PC-3 (cell line): Measurements from ENCODE around the gene UGCG. TPM values are rescaled to one million over a fixed set of nuclear protein-coding genes. Genes with fewer than 3 reads are reported as not detected.

Experiments used
- ATAC-seq: fragments of 200-7000 bp; cut with Tn5 transposase; 2 replicates; pipeline ENCODE4 v1.9.1; 2020; ENCODE audit warnings: mild to moderate bottlenecking, moderate library complexity
- BruUV-seq: library from RNA; stranded (reverse); fragments of 400-500 nt; replicated peaks from 2 replicates; lab custom pipeline; 2021; lab: Mats Ljungman, UMichigan
- CTCF ChIA-PET: fragments of 300-600 bp; sonication (Branson Sonifier 250); formaldehyde crosslinking; loops from one replicate; lab custom pipeline; 2022; ENCODE audit warnings: antibody characterized with exemption; lab: Charles Lee
- POLR2A ChIA-PET: fragments of 300-600 bp; sonication (Branson Sonifier 250); formaldehyde crosslinking; loops from one replicate; lab custom pipeline; 2022; ENCODE audit warnings: antibody characterized with exemption; ENCODE audit not compliant: unreplicated experiment; lab: Charles Lee
- DNase-seq: peaks from one replicate; pipeline ENCODE4 v3.0.0-alpha.2; 2015
- H2AFZ ChIP-seq: fragments of 300-600 bp; sonication (generic); 2 replicates; pipeline ENCODE4 v1.6.0; 2016; ENCODE audit warnings: antibody characterized with exemption, low read length
- H3F3A ChIP-seq: fragments of 300-600 bp; sonication (generic); one replicate; pipeline ENCODE4 v1.6.0; 2017; ENCODE audit warnings: antibody characterized with exemption, low read length, control low read depth, mild to moderate bottlenecking; ENCODE audit not compliant: unreplicated experiment
- H3K27ac ChIP-seq: fragments of 300-600 bp; sonication (generic); 2 replicates; pipeline ENCODE4 v1.5.1; 2016; ENCODE audit warnings: mild to moderate bottlenecking, low read length
- H3K27me3 ChIP-seq: fragments of 300-600 bp; sonication (generic); 2 replicates; pipeline ENCODE4 v1.6.1; 2016; ENCODE audit warnings: low read length, mixed read lengths
- H3K36me3 ChIP-seq: fragments of 300-600 bp; sonication (generic); 2 replicates; pipeline ENCODE4 v1.6.1; 2016; ENCODE audit warnings: low read depth, mixed run types, low read length, mixed read lengths
- H3K4me1 ChIP-seq: fragments of 300-600 bp; sonication (generic); 2 replicates; pipeline ENCODE4 v1.5.1; 2016; ENCODE audit warnings: low read length; ENCODE audit not compliant: insufficient read depth
- H3K4me2 ChIP-seq: fragments of 300-600 bp; sonication (generic); 2 replicates; pipeline ENCODE4 v1.6.0; 2016; ENCODE audit warnings: low read length
- H3K4me3 ChIP-seq: fragments of 300-600 bp; sonication (generic); 2 replicates; pipeline ENCODE4 v1.5.1; 2016; ENCODE audit warnings: mild to moderate bottlenecking, low read length, mixed read lengths
- H3K79me2 ChIP-seq: fragments of 300-600 bp; sonication (generic); 2 replicates; pipeline ENCODE4 v1.6.1; 2017; ENCODE audit warnings: low read length, mixed read lengths
- H3K9ac ChIP-seq: fragments of 300-600 bp; sonication (generic); 2 replicates; pipeline ENCODE4 v1.6.0; 2016; ENCODE audit warnings: mild to moderate bottlenecking, low read length
- H3K9me2 ChIP-seq: fragments of 300-600 bp; sonication (generic); replicated peaks from 2 replicates; pipeline ENCODE4 v1.6.1; 2016; ENCODE audit warnings: mixed run types, low read length, mixed read lengths
- H3K9me3 ChIP-seq: fragments of 300-600 bp; sonication (generic); 2 replicates; pipeline ENCODE4 v1.6.1; 2016; ENCODE audit warnings: low read length, mixed read lengths
- H4K20me1 ChIP-seq: fragments of 300-600 bp; sonication (generic); 2 replicates; pipeline ENCODE4 v1.6.1; 2016; ENCODE audit warnings: low read length, mixed read lengths
- CTCF ChIP-seq: fragments of 300-600 bp; sonication (generic); conservative IDR thresholded peaks from 2 replicates; pipeline ENCODE4 v1.5.1; 2017; ENCODE audit warnings: antibody characterized with exemption, low read depth, mild to moderate bottlenecking, low read length
- EZH2 ChIP-seq: fragments of 300-600 bp; sonication (generic); IDR thresholded peaks from one replicate; pipeline ENCODE4 v1.6.1; 2017; ENCODE audit warnings: antibody characterized with exemption, mild to moderate bottlenecking, low read length; ENCODE audit not compliant: unreplicated experiment
- EZH2phosphoT487 ChIP-seq: fragments of 300-600 bp; sonication (generic); IDR thresholded peaks from 2 replicates; pipeline ENCODE4 v1.6.1; 2018; ENCODE audit warnings: mild to moderate bottlenecking, antibody characterized with exemption, low read length, borderline replicate concordance
- intact Hi-C: fragments of 100-400 bp; cut with micrococcal nuclease; formaldehyde crosslinking; loops from 2 replicates; pipeline ENCODE4 v1.9.0; 2023
- total RNA-seq: library from RNA; depleted of rRNA; stranded (reverse); fragments of >200 nt; gene quantifications from 2 replicates; pipeline ENCODE4 v1.2.3, GENCODE V29; 2014

Gene UGCG
- total RNA-seq, 1 experiment from 2014 or later, result 29.4 TPM

GRCh38 chr9:111967621-111968020 lies 71.0 kb downstream of the UGCG start:
- intact Hi-C loops, result no loop called here
- Histone ChIP-seq H3K9me3 (no peaks in the 10 kb centered on the region), H3K27me3 (no peaks in the 10 kb centered on the region), H2AFZ (no peak overlapping the region), H3F3A (no peaks in the 10 kb centered on the region), H3K36me3 (no peaks in the 10 kb centered on the region), H3K79me2 (no peaks in the 10 kb centered on the region), H3K4me3 (no peak overlapping the region), H3K9ac (no peak overlapping the region), H3K9me2 (no peaks in the 10 kb centered on the region), H3K27ac (no peak overlapping the region), H3K4me1 (peaks cover 14% of the 10 kb centered on the region), H3K4me2 (no peak overlapping the region), H4K20me1 (no peaks in the 10 kb centered on the region)
- TF ChIP-seq CTCF (no peak), EZH2phosphoT487 (no peak), EZH2 (no peak)
- ChIA-PET CTCF (no interaction called here), POLR2A (no interaction called here)
- DNase-seq, result no peak
- ATAC-seq, result no peak
- BruUV-seq, result no TSS peak

- no peak for ATAC-seq
- Histone ChIP-seq H3K4me2 (no peak overlapping the region), H3K36me3 (no peaks in the 10 kb centered on the region), H3F3A (no peaks in the 10 kb centered on the region), H3K27ac (no peak overlapping the region), H3K4me1 (peaks cover 18% of the 10 kb centered on the region), H3K9me2 (no peaks in the 10 kb centered on the region), H3K9me3 (no peaks in the 10 kb centered on the region), H3K27me3 (no peaks in the 10 kb centered on the region), H2AFZ (no peak overlapping the region), H4K20me1 (no peaks in the 10 kb centered on the region), H3K4me3 (no peak overlapping the region), H3K79me2 (no peaks in the 10 kb centered on the region), H3K9ac (no peak overlapping the region)
- BruUV-seq, result no TSS peak
- no peak for DNase-seq
- intact Hi-C loops, result no loop called here
- POLR2A ChIA-PET, result no interaction called here
- CTCF ChIA-PET, result no interaction called here
- TF ChIP-seq EZH2phosphoT487, result no peak
- TF ChIP-seq CTCF, result no peak
- no peak for TF ChIP-seq EZH2
These were observed 72.4 kb downstream of the UGCG start for GRCh38 chr9:111969061-111969460.

- Histone ChIP-seq H3K4me2 (no peak overlapping the region), H4K20me1 (no peaks in the 10 kb centered on the region), H3K27me3 (no peaks in the 10 kb centered on the region), H3K27ac (no peak overlapping the region), H3F3A (no peaks in the 10 kb centered on the region), H3K9me3 (no peaks in the 10 kb centered on the region), H3K4me3 (no peak overlapping the region), H3K9ac (no peak overlapping the region), H3K36me3 (no peaks in the 10 kb centered on the region), H3K4me1 (peaks cover 23% of the 10 kb centered on the region), H2AFZ (no peak overlapping the region), H3K79me2 (no peaks in the 10 kb centered on the region), H3K9me2 (no peaks in the 10 kb centered on the region)
- POLR2A ChIA-PET, result no interaction called here
- no TSS peak for BruUV-seq
- CTCF ChIA-PET, result no interaction called here
- TF ChIP-seq CTCF (no peak), EZH2phosphoT487 (no peak), EZH2 (no peak)
- intact Hi-C loops, result no loop called here
- no peak for ATAC-seq
- DNase-seq, result no peak
These were observed 73.0 kb downstream of the UGCG start for GRCh38 chr9:111969622-111970021.
